IMR-90 (cell line): ENCODE measurements around the gene CYB5R3. TPM values are rescaled to one million over a fixed set of nuclear protein-coding genes. Genes with fewer than 3 reads are reported as not detected.

ENCODE experiments used
- ATAC-seq: fragments of 200-7000 bp; cut with Tn5 transposase; 2 replicates; pipeline ENCODE4 v1.9.1; 2020; ENCODE audit warnings: low read depth, mild to moderate bottlenecking, moderate library complexity
- BruUV-seq: library from RNA; stranded (reverse); fragments of 400-500 nt; replicated peaks from 2 replicates; lab custom pipeline; 2021; lab: Mats Ljungman, UMichigan
- CTCF ChIA-PET: fragments of 300-600 bp; formaldehyde crosslinking; extraction: SDS; loops from one replicate; lab custom pipeline; 2021; ENCODE audit warnings: antibody characterized with exemption; lab: Yijun Ruan, JAX
- POLR2A ChIA-PET: fragments of 300-600 bp; sonication (Branson Sonifier 250); formaldehyde crosslinking; loops from one replicate; lab custom pipeline; 2022; ENCODE audit warnings: antibody characterized with exemption; ENCODE audit not compliant: unreplicated experiment; lab: Charles Lee
- DNase-seq: peaks from one replicate; pipeline ENCODE4 v3.0.0; 2013
- H2AFZ ChIP-seq: replicated peaks from 2 replicates; pipeline ENCODE3; 2013; ENCODE audit warnings: low read length, mild to moderate bottlenecking; ENCODE audit not compliant: poor library complexity
- H2AK5ac ChIP-seq: 2 replicates; pipeline ENCODE4 v1.6.1; 2013; ENCODE audit warnings: low read depth, low read length, inconsistent platforms
- H2AK9ac ChIP-seq: replicated peaks from 2 replicates; pipeline ENCODE3; 2013; ENCODE audit warnings: mild to moderate bottlenecking, low read depth, low read length, moderate library complexity; ENCODE audit not compliant: poor library complexity
- H2BK120ac ChIP-seq: 2 replicates; pipeline ENCODE4 v1.6.1; 2013; ENCODE audit warnings: low read depth, low read length, inconsistent platforms
- H2BK15ac ChIP-seq: 3 replicates; pipeline ENCODE4 v1.6.1; 2013; ENCODE audit warnings: low read depth, low read length, inconsistent platforms
- H2BK20ac ChIP-seq: 2 replicates; pipeline ENCODE4 v1.6.1; 2013; ENCODE audit warnings: low read depth, mild to moderate bottlenecking, inconsistent platforms, low read length, moderate library complexity
- H2BK5ac ChIP-seq: 2 replicates; pipeline ENCODE4 v1.6.1; 2013; ENCODE audit warnings: mild to moderate bottlenecking, low read depth, low read length, inconsistent platforms; ENCODE audit not compliant: poor library complexity, severe bottlenecking
- H3K14ac ChIP-seq: replicated peaks from 2 replicates; pipeline ENCODE4 v1.6.1; 2013; ENCODE audit warnings: low read depth, low read length, inconsistent platforms
- H3K18ac ChIP-seq: 2 replicates; pipeline ENCODE4 v1.6.1; 2013; ENCODE audit warnings: low read depth, low read length, control low read depth
- H3K23ac ChIP-seq: 2 replicates; pipeline ENCODE4 v1.6.1; 2013; ENCODE audit warnings: low read depth, low read length, inconsistent platforms
- H3K27ac ChIP-seq: 2 replicates; pipeline ENCODE4 v1.5.1; 2013; ENCODE audit warnings: mild to moderate bottlenecking, control low read depth, low read length; ENCODE audit not compliant: insufficient read depth
- H3K27me3 ChIP-seq: 2 replicates; pipeline ENCODE4 v1.6.1; 2013; ENCODE audit warnings: low read length; ENCODE audit not compliant: control insufficient read depth, insufficient read depth
- H3K36me3 ChIP-seq: 2 replicates; pipeline ENCODE4 v1.6.1; 2013; ENCODE audit warnings: low read length, mixed read lengths; ENCODE audit not compliant: control insufficient read depth, insufficient read depth
- H3K4ac ChIP-seq: 2 replicates; pipeline ENCODE4 v1.6.1; 2013; ENCODE audit warnings: low read depth, low read length, inconsistent platforms
- H3K4me1 ChIP-seq: 2 replicates; pipeline ENCODE4 v1.6.1; 2013; ENCODE audit warnings: low read length, mixed read lengths; ENCODE audit not compliant: control insufficient read depth, insufficient read depth
- H3K4me2 ChIP-seq: 2 replicates; pipeline ENCODE4 v1.6.1; 2013; ENCODE audit warnings: low read depth, mild to moderate bottlenecking, control low read depth, low read length, moderate library complexity
- H3K4me3 ChIP-seq: 2 replicates; pipeline ENCODE4 v1.5.1; 2013; ENCODE audit warnings: low read depth, mild to moderate bottlenecking, control low read depth, low read length, moderate library complexity; ENCODE audit not compliant: insufficient read depth
- H3K56ac ChIP-seq: 2 replicates; pipeline ENCODE4 v1.6.1; 2013; ENCODE audit warnings: low read length, inconsistent platforms; ENCODE audit not compliant: insufficient read depth; ENCODE audit errors: extremely low read depth
- H3K79me1 ChIP-seq, 2 experiments: 2 replicates each; pipeline ENCODE4 v1.6.1; 2013; ENCODE audit warnings: low read length in 2 of 2, inconsistent platforms in 1 of 2, low read depth in 1 of 2
- H3K9ac ChIP-seq: 2 replicates; pipeline ENCODE4 v1.6.1; 2013; ENCODE audit warnings: low read depth, low read length, control low read depth
- H3K9me1 ChIP-seq: 2 replicates; pipeline ENCODE4 v1.6.1; 2013; ENCODE audit warnings: low read length, inconsistent platforms; ENCODE audit not compliant: insufficient read depth
- H3K9me3 ChIP-seq: 2 replicates; pipeline ENCODE4 v1.6.1; 2013; ENCODE audit warnings: low read length; ENCODE audit not compliant: control insufficient read depth, insufficient read depth
- H4K20me1 ChIP-seq: 2 replicates; pipeline ENCODE4 v1.6.1; 2013; ENCODE audit warnings: low read length, inconsistent platforms; ENCODE audit not compliant: insufficient read depth
- H4K5ac ChIP-seq: 2 replicates; pipeline ENCODE4 v1.6.1; 2013; ENCODE audit warnings: mild to moderate bottlenecking, low read depth, low read length, control low read depth
- H4K8ac ChIP-seq, 2 experiments: 2 replicates each; pipeline ENCODE4 v1.6.1; 2013; ENCODE audit warnings: low read depth in 2 of 2, low read length in 2 of 2, control low read depth in 1 of 2, inconsistent platforms in 1 of 2
- H4K91ac ChIP-seq: 2 replicates; pipeline ENCODE4 v1.6.1; 2013; ENCODE audit warnings: low read depth, low read length, inconsistent platforms; ENCODE audit not compliant: insufficient read depth
- BHLHE40 ChIP-seq: fragments of 150-350 bp; IDR thresholded peaks from 2 replicates; pipeline ENCODE4 v1.6.1; 2016; ENCODE audit warnings: mild to moderate bottlenecking, low read depth, low read length
- CEBPB ChIP-seq: IDR thresholded peaks from 2 replicates; pipeline ENCODE4 v1.6.1; 2012; ENCODE audit warnings: low read depth, low read length, improper control_type of control experiment
- CHD1 ChIP-seq: IDR thresholded peaks from 2 replicates; pipeline ENCODE4 v1.6.1; 2012; ENCODE audit warnings: low read depth, low read length, improper control_type of control experiment
- CTCF ChIP-seq: conservative IDR thresholded peaks from 2 replicates; pipeline ENCODE4 v1.5.1; 2012; ENCODE audit warnings: mild to moderate bottlenecking, low read depth, low read length, improper control_type of control experiment
- ELK1 ChIP-seq: fragments of 150-350 bp; IDR thresholded peaks from 2 replicates; pipeline ENCODE4 v1.6.1; 2016; ENCODE audit warnings: low read depth, mild to moderate bottlenecking, low read length, moderate library complexity, borderline replicate concordance
- FOS ChIP-seq: fragments of 150-350 bp; IDR thresholded peaks from 2 replicates; pipeline ENCODE4 v1.6.1; 2016; ENCODE audit warnings: low read depth, low read length
- MAFK ChIP-seq: IDR thresholded peaks from 2 replicates; pipeline ENCODE4 v1.6.1; 2012; ENCODE audit warnings: low read depth, low read length, improper control_type of control experiment
- MAZ ChIP-seq: IDR thresholded peaks from 2 replicates; pipeline ENCODE4 v1.6.1; 2012; ENCODE audit warnings: low read depth, mild to moderate bottlenecking, low read length, improper control_type of control experiment, moderate library complexity, borderline replicate concordance
- MXI1 ChIP-seq: IDR thresholded peaks from 2 replicates; pipeline ENCODE4 v1.6.1; 2012; ENCODE audit warnings: low read depth, mild to moderate bottlenecking, low read length, moderate library complexity, borderline replicate concordance
- NFE2L2 ChIP-seq: fragments of 150-350 bp; IDR thresholded peaks from 2 replicates; pipeline ENCODE4 v1.6.1; 2016; ENCODE audit warnings: low read depth, mild to moderate bottlenecking, low read length
- POLR2A ChIP-seq: IDR thresholded peaks from 2 replicates; pipeline ENCODE4 v1.6.1; 2012; ENCODE audit warnings: mild to moderate bottlenecking, low read depth, low read length
- RAD21 ChIP-seq: IDR thresholded peaks from 2 replicates; pipeline ENCODE4 v1.6.1; 2012; ENCODE audit warnings: low read length, improper control_type of control experiment
- RCOR1 ChIP-seq: IDR thresholded peaks from 2 replicates; pipeline ENCODE4 v1.6.1; 2012; ENCODE audit warnings: mild to moderate bottlenecking, low read length, improper control_type of control experiment; ENCODE audit not compliant: insufficient replicate concordance
- RFX5 ChIP-seq: IDR thresholded peaks from 2 replicates; pipeline ENCODE4 v1.8.0; 2012; ENCODE audit warnings: low read depth, mild to moderate bottlenecking, low read length, moderate library complexity
- SMC3 ChIP-seq: fragments of 150-350 bp; IDR thresholded peaks from 2 replicates; pipeline ENCODE4 v1.6.1; 2016; ENCODE audit warnings: low read depth, mild to moderate bottlenecking, antibody characterized with exemption, low read length, moderate library complexity
- USF2 ChIP-seq: fragments of 150-350 bp; IDR thresholded peaks from 2 replicates; pipeline ENCODE4 v1.6.1; 2017; ENCODE audit warnings: mild to moderate bottlenecking, antibody characterized with exemption, low read length, low read depth
- WGBS, 2 experiments: methylation state at CpG; one replicate each; pipeline versions ENCODE4 v1.1.5 to v1.1.7; 2013; ENCODE audit warnings: missing lambda C conversion rate in 2 of 2; ENCODE audit not compliant: insufficient read length in 1 of 2; ENCODE audit errors: extremely low coverage in 2 of 2; 5-methylcytosine and 5-hydroxymethylcytosine counted together
- dilution Hi-C: fragments of 300-500 bp; cut with HindIII; formaldehyde crosslinking; loops from one replicate; pipeline ENCODE4 v1.14.3; 2018; ENCODE audit warnings: low sequenced_read_pairs; ENCODE audit not compliant: unreplicated experiment
- in situ Hi-C: fragments of 300-500 bp; cut with MboI; formaldehyde crosslinking; loops from 3 replicates; pipeline ENCODE4 v1.14.3; 2019; ENCODE audit warnings: low sequenced_read_pairs, inconsistent platforms, mixed read lengths
- intact Hi-C: fragments of 100-400 bp; cut with micrococcal nuclease; formaldehyde crosslinking; loops from 2 replicates; pipeline ENCODE4 v1.10.0; 2022
- polyA plus RNA-seq, 3 experiments: library from polyadenylated mRNA; depleted of rRNA; stranded (reverse); fragments of >200 nt; gene quantifications; 2 replicates each; pipeline ENCODE4 v1.2.3, GENCODE V29; 2012; ENCODE audit warnings: low replicate concordance in 1 of 3
- total RNA-seq: library from RNA; depleted of rRNA; stranded (reverse); fragments of >200 nt; gene quantifications from 2 replicates; pipeline ENCODE4 v1.2.3, GENCODE V29; 2012

Gene CYB5R3
- total and polyA plus RNA-seq, 2 of the 4 experiments (the other 2 are of a cell fraction), result 44.1 to 362 TPM

- no TSS peak for BruUV-seq
- TF ChIP-seq MAFK (no peak), CHD1 (no peak), USF2 (no peak), BHLHE40 (no peak), POLR2A (no peak), RCOR1 (no peak), RAD21 (no peak), RFX5 (no peak), NFE2L2 (no peak), CTCF (no peak), FOS (no peak), MAZ (no peak), SMC3 (no peak), CEBPB (no peak), MXI1 (no peak), ELK1 (no peak)
Measured at GRCh38 chr22:42577623-42578240, 71.5 kb downstream of the CYB5R3 start.

More at GRCh38 chr22:42577623-42578240, 71.5 kb downstream of the CYB5R3 start:
- H4K20me1 ChIP-seq, result no peaks in the 10 kb centered on the region
- ATAC-seq, result no peak
- H3K4me2 ChIP-seq, result no peak overlapping the region
- no peak overlapping the region for H2AFZ ChIP-seq
- no peak overlapping the region for H3K56ac ChIP-seq
- H3K36me3 ChIP-seq, result peaks cover 29% of the 10 kb centered on the region
- no peak overlapping the region for H2BK20ac ChIP-seq
- no peak overlapping the region for H2AK9ac ChIP-seq
- no peak for DNase-seq
- POLR2A ChIA-PET, result no interaction called here
- no peak overlapping the region for H2BK5ac ChIP-seq
- no CpG with 5 or more reads among the region's 15 CpGs for WGBS, 2 experiments
- no peak overlapping the region for H3K23ac ChIP-seq
- H3K27me3 ChIP-seq, result no peaks in the 10 kb centered on the region
- no peaks in the 10 kb centered on the region for H3K9me3 ChIP-seq
- H4K5ac ChIP-seq, result no peak overlapping the region
- no peak overlapping the region for H4K8ac ChIP-seq
- no peak overlapping the region for H3K9ac ChIP-seq
- H3K4me3 ChIP-seq, result no peak overlapping the region
- in situ Hi-C loops (no loop called here), dilution Hi-C loops (no loop called here), intact Hi-C loops (no loop called here)
- no peak overlapping the region for H3K18ac ChIP-seq
- H3K27ac ChIP-seq, result no peak overlapping the region
- no peak overlapping the region for H4K91ac ChIP-seq
- H3K4ac ChIP-seq, result no peak overlapping the region
- peaks cover 6% of the 10 kb centered on the region; the same call in 1 of the 2 replicates for H3K4me1 ChIP-seq
- no peaks in the 10 kb centered on the region for H3K9me1 ChIP-seq
- H2AK5ac ChIP-seq, result no peak overlapping the region
- CTCF ChIA-PET, result no interaction called here
- no peak overlapping the region for H2BK15ac ChIP-seq
- no peak overlapping the region for H3K14ac ChIP-seq
- peaks cover 3 to 11% of the 10 kb centered on the region in 2 experiments; a peak in 3 of 4 replicates for H3K79me1 ChIP-seq
- H2BK120ac ChIP-seq, result no peak overlapping the region
